Esophagus muscularis mucosa (tissue), 4 donors: ENCODE results near the gene ZNF585A.

Experiments used
- CTCF ChIP-seq, 3 experiments: fragments of 200-600 bp in 2 of 3; fragments of 450-650 bp in 1 of 3; sonication (generic) in 2 of 3; IDR thresholded peaks; one replicate each; pipeline ENCODE4 v1.5.1; 2017 to 2019; ENCODE audit warnings: antibody characterized with exemption in 3 of 3, mild to moderate bottlenecking in 2 of 3, moderate library complexity in 1 of 3
- EP300 ChIP-seq: sonication (generic); formaldehyde crosslinking; IDR thresholded peaks from one replicate; pipeline ENCODE4 v1.6.1; 2017; ENCODE audit warnings: antibody characterized with exemption
- POLR2A ChIP-seq: fragments of 450-650 bp; IDR thresholded peaks from one replicate; pipeline ENCODE4 v1.6.1; 2017; ENCODE audit warnings: antibody characterized with exemption, moderate library complexity, mild to moderate bottlenecking, low read depth
- POLR2AphosphoS5 ChIP-seq, 2 donors: sonication (generic); formaldehyde crosslinking; IDR thresholded peaks; one replicate each; pipeline ENCODE4 v1.6.1; 2017; ENCODE audit warnings: antibody characterized with exemption in 2 of 2

GRCh38 chr19:37160153-37160552 is 12.3 kb downstream of the ZNF585A start:
- TF ChIP-seq POLR2A (no peak), CTCF (IDR thresholded peaks at IDR 0.05) (no peak), EP300 (no peak), POLR2AphosphoS5 (IDR thresholded peaks at IDR 0.05) (no peak)
